B cell (primary cell): ENCODE data around the gene NLRP1.

Experiments used
- CTCF ChIP-seq: fragments of 200-600 bp; IDR thresholded peaks from one replicate; pipeline ENCODE4 v1.8.0; 2022; ENCODE audit warnings: antibody characterized with exemption, mild to moderate bottlenecking
- EZH2 ChIP-seq: IDR thresholded peaks from 2 replicates; pipeline ENCODE4 v1.6.1; 2012; ENCODE audit warnings: borderline replicate concordance, low read depth, mild to moderate bottlenecking, moderate library complexity, low read length; ENCODE audit not compliant: insufficient read depth, poor library complexity, severe bottlenecking

DNA sequence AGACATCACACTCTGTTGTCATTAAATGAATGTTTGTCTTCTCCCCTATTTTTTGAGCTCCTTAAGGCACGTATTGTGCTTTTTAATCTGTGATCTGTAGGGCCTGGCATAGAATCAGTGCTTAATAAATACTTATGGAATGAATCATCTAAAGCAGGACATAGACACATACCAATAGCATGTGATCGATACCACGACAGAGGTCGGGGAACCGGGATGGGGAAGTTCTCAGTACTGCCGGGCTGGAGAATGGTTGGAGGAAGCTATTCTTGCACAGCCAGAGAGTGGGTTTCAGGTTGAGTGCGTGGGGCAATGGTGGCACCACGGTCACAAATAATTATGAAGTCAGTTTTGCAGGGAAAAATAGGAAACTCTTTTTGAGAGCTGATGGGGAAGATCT is 26.8 kb downstream of the NLRP1 start:
- TF ChIP-seq CTCF (no peak), EZH2 (no peak)
